Hippocampal formation (tissue), 2 donors: Measurements from ENCODE around the gene PCSK7.

Experiments
- DNase-seq, 2 donors: peaks; one replicate each; lab custom pipeline; 2025; lab: John Stamatoyannopoulos, UW

PCSK7 gene

GRCh38 chr11:117199053-117199915 is 32.6 kb downstream of the PCSK7 start, which contains the start of gene TAGLN:
Gene TAGLN, plus strand, starts transcription at chr11:117199370. Its CDS starts 3,644 bp downstream, at chr11:117203014.
- DNase-seq, result no peak

- DNase-seq, result no peak
These were observed 33.3 kb downstream of the PCSK7 start for GRCh38 chr11:117198613-117199012.

- no peak for DNase-seq
These were observed 34.1 kb downstream of the PCSK7 start for GRCh38 chr11:117197516-117198456.

GRCh38 chr11:117197006-117197405 is 34.9 kb downstream of the PCSK7 start:
- no peak for DNase-seq

GRCh38 chr11:117195761-117196160 is 36.1 kb downstream of the PCSK7 start:
- DNase-seq, result no peak

DNA sequence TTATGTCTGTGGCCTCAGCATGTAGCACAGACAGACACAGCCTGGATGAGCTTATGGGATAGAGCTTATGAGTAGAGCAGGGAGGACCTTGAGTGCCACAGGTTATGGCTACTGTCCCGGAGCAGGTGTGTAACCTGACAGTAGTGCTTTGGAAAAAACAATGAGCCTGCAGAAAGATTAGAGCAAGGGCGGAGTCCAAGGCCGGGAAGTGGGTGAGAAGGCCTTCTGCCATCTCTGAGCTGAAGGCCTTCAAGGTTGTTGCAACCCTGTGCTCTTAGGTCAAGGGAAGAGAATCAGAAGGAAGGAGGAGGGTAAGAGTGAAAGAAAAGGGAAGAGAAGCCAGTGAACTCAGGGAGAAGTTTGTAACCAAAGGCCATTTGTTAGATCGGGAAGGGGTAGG is 36.6 kb downstream of the PCSK7 start:
- no peak for DNase-seq

DNA sequence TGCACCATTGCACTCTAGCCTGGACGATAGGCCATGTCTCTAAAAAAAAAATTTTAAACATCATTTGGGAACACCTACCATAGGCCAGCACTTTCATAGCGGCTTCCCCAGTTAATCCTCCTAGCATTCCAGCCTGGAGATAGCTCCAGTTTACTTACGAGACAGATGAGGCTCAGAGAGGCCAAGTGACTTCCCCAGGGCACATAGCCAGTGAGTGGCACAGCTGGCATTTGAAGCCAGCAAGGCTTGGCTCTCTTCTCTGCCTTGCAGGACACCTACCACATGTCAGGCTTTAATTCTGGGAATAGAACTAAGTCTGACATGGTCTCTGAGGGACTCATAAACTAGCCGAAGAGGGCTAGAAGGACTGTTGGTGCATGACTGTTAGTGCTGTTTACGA is 37.6 kb downstream of the PCSK7 start:
- no peak for DNase-seq

DNA sequence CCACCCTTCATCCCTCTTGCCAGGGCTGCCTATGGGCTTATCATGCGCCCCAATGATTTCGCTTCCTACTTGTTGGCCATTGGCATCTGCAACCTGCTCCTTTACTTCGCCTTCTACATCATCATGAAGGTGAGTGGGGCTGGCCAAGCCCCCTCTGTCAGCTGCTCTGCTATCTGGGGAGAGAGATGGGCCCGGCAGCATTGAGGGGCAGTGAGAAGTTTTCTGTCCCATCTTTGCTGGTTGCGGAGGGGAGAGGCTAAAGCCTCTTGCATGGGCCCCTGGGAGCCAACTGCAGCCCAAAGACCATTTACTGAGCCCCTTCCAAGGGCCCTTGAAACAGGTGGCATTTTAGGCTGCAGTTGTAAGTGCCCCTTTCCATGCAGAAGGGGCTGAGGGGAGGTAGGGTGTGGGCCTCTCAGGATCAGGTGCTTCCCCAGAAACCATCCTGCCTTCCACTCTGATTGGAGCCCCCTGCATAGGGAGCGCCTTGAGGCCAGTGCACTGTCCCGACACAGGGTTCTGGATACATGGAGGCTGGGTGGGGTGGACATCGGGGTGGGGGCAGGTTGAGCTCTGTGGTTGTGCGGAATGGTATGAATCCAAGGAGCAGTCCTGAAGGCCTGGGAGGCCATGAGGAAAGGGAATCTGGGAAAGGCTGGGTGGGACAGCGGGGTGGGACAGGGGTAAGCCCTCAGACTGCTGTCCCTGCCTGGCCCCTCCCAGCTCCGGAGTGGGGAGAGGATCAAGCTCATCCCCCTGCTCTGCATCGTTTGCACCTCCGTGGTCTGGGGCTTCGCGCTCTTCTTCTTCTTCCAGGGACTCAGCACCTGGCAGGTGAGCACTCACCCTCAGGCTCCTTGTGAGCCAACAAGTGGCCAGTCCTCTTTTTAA is 38.5 kb downstream of the PCSK7 start:
- no peak for DNase-seq

DNA sequence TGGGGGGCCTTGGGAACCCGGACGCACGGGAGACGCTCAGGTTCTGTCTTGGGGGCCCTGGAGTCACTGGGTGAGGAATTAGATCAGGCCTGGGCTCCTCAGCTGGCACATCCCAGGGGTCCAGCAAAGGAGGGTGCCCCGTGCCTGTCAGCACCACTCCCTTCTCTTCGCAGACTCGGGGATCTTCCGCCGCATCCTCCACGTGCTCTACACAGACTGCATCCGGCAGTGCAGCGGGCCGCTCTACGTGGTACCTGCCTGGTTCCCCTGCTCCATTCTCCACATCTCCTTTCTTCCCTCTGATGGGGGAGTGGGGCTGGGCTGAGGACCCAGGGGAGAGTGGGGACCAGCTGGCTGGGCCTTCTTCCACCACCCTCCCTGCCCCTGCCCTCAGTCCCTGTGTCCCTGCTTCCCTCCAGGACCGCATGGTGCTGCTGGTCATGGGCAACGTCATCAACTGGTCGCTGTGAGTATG is 39.4 kb downstream of the PCSK7 start:
- DNase-seq, result no peak

GRCh38 chr11:117191680-117192400 is 40.0 kb downstream of the PCSK7 start:
- no peak for DNase-seq

- no peak for DNase-seq
These were observed 41.8 kb downstream of the PCSK7 start for GRCh38 chr11:117189941-117190544.

DNA sequence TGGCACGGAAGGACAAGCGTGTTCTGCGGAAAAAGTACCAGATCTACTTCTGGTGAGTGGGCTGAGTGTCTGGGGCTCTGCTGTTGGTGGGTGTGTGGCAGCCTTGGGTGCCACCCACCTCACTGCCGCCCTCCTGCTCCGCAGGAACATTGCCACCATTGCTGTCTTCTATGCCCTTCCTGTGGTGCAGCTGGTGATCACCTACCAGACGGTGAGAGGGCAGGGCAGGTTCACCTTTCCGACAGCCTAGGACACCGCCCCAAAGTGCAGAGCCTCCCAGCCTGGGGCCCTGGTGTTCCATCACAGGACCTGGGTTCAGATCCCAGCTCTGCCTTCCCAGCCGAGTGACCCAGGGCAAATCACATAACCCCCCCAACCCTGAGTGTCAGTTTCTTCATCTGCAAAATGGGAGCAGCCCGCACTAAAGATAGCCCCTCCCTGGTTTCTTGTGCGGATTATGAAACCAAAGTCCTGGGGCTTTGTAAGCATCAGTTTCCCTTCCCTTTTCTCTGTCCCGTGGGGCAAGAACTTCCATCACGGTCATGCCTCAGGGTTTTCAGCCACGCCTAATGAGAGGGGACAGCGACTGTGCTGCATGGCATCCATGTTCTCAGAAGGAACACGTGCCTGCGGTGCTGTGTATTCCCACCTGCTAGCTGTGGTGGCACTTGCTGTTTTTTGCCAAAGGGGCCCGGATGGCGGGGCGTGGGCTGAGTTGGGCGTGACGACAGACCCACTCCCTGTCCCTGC is 42.5 kb downstream of the PCSK7 start:
- no peak for DNase-seq

GRCh38 chr11:117188620-117189081 is 43.2 kb downstream of the PCSK7 start:
- DNase-seq, result no peak

GRCh38 chr11:117187799-117188481 is 43.9 kb downstream of the PCSK7 start:
- DNase-seq, result no peak

DNA sequence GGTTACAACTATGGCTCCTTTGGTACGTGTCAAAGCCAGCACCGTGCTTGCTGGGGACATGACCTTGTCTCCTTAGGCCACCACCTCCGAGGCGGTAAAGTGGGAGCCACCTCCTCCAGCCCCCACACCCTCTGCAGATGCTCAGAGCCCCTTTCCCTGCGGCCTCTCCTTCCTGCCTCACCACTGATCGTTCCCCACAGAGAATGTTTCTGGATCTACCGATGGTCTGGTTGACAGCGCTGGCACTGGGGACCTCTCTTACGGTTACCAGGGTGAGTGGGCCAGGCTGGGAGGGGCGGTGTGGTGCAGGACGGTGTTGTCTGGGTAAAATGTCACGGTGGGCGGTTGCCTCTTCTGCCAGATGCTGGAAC is 44.5 kb downstream of the PCSK7 start:
- DNase-seq, result no peak

DNA sequence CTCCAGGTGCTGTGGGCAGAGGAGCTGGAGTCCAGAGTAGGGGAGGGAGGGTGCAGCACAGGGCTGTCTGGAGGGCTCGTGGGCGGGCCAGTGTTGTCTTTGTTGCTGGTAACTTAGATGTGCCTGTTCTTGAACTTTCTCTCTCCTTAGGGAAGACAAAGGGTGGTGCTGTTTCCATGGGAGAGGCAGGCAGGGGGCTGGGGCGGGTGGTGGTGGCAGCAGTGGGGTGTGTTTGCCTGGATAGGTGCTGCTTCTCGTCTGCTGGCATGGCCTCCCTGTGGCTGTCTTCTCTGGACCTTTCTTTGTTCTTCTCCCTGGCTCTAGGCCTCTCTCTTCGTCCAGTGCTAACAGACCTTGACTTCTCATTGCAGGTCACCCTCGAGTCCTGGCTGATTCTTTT is 44.9 kb downstream of the PCSK7 start:
- DNase-seq, result no peak

DNA sequence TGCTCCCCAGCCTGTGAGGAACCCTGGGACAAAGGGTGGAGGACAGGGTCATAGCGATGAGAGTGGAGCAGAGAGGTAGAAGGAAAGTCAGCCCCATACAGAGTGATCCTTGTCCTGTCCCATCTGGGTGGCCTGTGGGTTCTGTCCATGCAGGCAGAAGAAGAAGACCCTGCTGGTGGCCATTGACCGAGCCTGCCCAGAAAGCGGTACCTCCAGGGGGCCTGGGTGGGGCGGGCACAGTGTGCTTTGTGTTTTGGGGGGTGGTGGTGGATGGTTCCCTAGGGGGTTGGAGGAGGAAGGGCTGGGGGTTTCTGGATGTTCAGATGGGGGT is 45.5 kb downstream of the PCSK7 start:
- DNase-seq, result no peak

DNA sequence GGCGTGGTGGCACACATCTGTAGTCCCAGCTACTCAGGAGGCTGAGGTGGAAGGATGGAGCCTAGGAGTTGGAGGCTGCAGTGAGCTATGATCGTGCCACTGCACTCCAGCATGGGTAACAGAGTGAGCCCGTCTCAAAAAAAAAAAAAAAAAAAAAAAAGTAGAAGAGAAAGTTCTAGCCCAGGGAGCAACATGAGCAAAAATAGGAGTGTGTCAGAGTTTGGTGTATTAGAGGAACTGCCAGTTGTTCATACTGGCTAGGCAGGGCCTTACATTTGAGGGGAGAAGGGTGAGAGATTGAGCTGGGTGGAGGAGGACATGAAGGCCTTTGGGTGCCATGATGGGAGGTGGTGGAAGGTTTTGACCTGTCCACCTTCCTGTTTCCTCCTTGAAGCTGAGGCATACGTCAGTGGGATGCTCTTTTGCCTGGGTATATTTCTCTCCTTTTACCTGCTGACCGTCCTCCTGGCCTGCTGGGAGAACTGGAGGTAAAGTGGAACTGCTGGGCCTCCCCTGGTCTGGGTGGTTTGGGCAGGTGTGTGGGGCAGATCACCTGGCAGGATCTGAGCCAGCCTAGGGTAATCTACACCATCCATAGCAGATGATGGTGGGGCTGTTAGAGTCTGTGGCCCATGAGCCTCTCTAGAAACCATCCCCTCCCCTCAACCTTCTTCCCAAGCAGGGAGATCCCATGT is 46.0 kb downstream of the PCSK7 start:
- no peak for DNase-seq
